Measurements from ENCODE around the gene EEFSEC.

Gene EEFSEC

DNA sequence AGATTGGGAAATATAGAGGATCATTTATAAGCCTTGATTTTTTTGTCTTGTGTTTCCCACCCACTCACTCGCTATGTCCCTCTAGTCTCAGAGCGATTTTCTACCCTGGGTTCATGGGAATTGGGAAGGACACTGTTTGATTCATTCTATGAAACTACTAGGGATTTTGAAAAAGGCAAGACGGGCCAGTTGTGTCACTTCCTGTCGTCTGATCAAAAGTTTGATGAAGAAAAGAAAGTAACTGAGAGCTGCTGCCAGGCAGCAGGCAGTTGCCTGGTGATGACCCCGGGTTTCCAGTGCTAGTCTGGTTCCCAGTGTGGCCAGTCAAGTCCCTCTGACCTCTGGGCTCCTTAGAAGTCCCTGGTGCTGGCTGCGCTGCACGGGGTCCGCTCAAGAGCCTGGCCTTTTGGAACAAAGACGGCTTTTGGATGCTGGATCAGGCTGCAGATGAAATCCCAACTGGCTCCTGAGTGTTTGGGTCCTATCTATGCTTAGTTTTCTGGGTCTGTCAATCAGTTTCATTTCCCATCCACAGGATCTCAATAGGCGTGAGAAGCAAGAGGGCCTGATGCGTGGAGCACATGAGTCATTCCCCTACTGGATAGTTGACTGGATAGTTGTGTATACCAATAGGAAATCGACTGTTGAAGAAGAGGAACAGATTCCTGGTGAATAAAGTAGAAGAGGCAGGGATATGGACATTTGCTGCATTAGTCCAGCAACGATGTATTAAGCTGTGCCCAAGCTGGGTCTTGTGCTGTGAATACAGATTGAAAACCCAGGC is 89.7 kb downstream of the EEFSEC start:
- no peak for DNase-seq (ENCODE audit: low read depth)

DNA sequence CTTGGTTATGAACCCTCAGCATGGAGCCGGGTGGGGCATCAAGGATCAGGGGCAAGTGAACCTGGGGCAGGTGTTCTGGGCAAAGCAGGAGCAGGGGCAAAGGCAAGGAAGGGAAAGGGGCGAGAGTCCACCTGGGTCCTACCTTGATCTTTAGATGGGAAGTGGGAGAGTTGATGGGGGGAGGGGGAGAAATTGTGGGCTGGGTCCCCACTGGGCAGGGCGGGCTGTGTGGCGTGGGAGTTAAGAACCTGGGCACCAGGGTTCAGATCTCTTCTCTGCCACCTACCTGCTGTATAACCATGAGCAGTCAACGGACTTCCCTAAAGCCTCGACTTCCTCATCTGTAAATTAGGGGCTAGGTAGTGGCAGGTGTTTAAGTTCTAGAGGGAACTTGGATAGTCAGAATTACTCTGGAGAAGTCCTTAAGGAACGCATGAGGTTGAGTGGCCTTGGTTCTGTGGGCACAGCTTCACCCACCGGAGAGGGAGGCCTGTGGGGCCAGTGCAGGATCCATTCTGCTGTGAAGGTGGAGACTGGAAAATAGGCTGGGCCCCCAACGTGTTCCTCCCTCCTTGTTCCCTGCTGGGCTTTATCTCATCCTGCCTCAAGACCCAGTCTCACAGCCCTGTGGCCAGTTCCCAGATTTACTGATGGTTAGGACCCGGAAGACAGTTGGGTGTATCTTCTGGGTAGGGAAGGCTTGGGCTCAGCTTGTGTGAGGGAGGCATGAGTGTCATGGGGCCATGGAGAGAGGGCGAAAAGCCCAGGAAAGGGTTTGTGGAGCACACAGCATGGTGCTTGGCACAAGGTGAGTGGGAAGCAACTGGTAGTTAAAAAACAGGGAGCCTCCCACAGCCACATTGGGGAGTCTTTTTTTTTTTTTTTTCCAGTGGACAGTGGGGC is 90.6 kb downstream of the EEFSEC start:
- no peak for DNase-seq (ENCODE audit: low read depth)

DNA sequence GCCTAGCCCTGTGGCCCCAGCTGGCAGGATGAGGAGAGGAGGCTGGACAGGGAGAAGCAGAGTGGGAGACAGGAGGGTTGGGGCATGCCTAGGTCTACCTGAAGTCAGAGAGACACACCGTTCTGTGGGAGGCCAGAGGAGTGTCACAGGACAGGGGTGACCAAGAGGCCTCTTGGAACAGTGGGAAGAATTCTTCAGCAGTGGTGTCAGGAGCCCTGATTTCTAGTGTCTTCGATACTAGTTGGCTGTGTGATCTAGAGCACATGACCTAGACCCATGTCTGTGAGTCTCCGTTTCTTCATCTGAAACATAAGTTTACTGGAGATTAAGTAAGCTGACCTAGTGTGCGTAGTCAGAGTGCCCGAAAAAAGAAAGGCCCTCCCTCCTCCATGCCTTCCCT is 92.2 kb downstream of the EEFSEC start:
- DNase-seq (ENCODE audit: low read depth) = no peak

GRCh38 chr3:128247666-128248409 is 94.6 kb downstream of the EEFSEC start:
- no peak for DNase-seq (ENCODE audit: low read depth)

GRCh38 chr3:128252083-128252482 is 98.8 kb downstream of the EEFSEC start:
- DNase-seq (ENCODE audit: low read depth) = no peak

GRCh38 chr3:128253150-128253549 is 99.9 kb downstream of the EEFSEC start:
- no peak for DNase-seq (ENCODE audit: low read depth)

DNA sequence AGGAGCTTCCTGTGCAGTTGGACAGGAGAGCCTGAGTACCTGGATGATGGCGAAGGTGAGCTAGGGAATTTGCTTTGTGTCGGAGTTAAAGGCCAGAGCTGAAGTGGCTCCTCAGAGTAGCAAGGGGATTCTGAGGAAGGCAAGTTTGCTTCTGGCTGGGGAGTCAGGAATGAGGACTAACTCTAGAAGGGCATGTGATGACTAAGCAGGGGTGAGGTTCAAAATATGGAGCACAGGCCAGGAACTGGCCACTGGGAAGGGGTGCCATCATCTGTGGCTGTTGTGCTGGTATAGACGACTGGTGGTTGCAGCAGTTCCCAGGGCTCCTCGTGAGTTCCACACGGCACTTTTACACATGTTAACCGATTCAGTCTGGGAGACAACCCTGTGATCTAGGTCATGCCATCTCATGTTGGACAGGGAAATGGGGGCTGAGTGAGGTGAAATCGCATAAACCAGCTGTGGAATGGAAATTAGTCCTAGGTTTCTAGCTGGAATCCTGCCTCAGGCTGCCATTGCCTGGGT is 100.8 kb downstream of the EEFSEC start:
- DNase-seq (ENCODE audit: low read depth) = no peak

- DNase-seq (ENCODE audit: low read depth) = no peak
Measured at GRCh38 chr3:128254967-128255366, 101.7 kb downstream of the EEFSEC start.

GRCh38 chr3:128256131-128256530 is 102.8 kb downstream of the EEFSEC start:
- DNase-seq (ENCODE audit: low read depth) = no peak

DNA sequence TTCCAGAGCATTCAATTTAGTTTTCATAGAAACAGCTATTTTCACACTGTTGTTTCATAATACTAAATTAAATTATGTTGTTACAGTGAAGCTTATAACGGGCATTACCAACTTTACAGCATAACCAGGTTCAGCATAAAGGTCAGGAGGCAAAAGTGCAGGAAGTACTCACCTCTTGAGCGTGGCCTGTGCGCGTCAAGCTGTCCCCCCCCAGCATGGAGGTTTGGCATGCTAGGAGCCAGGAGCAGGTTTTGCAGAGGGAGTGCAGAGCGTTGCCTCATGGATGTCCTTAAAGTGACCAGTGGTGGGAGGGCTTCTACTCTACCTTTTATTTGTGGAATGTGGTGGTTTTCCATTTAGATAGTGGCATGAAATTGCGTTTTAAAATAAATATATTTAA is 104.4 kb downstream of the EEFSEC start:
- no peak for DNase-seq (ENCODE audit: low read depth)

DNA sequence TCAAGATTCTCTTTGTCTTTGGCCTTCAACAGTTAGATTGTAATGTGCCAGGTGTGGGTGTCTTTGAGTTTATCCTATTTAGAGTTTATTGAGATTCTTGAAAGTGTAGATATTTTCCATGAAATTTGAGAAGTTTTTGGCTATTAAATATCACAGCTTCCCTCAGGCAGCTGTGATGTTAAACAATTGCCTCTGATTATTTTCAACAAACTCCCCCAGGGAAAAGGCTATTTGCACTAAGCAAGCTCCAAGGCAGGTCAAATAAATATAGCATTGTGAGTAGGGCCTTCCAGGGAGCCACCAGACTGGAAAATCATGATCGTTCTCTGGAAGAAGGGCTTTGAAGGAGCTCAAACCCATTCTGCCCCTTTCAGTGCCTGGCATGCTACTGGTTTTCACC is 107.0 kb downstream of the EEFSEC start:
- no peak for DNase-seq (ENCODE audit: low read depth)

GRCh38 chr3:128262457-128262856 is 109.2 kb downstream of the EEFSEC start:
- no peak for DNase-seq (ENCODE audit: low read depth)

GRCh38 chr3:128263118-128263517 is 109.8 kb downstream of the EEFSEC start:
- no peak for DNase-seq (ENCODE audit: low read depth)

DNA sequence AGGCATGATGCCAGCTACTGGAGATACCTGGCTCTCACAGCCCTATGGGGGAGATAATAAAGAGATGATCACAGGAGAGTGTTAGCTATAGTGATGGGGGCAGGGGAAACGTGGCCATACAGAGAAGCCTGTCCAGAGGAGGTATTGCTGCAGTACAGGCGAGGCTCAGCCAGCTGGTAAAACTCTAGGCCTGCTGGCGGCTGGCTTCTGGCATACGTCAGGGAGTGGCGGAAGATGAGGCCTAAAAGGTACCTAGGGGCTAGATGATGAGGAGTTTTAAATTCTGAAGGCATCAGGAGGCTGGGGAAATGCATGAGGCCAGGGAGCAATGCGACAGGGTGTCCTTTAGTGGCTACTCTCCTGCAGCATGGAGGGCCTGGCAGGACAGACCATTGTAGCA is 110.7 kb downstream of the EEFSEC start:
- no peak for DNase-seq (ENCODE audit: low read depth)

DNA sequence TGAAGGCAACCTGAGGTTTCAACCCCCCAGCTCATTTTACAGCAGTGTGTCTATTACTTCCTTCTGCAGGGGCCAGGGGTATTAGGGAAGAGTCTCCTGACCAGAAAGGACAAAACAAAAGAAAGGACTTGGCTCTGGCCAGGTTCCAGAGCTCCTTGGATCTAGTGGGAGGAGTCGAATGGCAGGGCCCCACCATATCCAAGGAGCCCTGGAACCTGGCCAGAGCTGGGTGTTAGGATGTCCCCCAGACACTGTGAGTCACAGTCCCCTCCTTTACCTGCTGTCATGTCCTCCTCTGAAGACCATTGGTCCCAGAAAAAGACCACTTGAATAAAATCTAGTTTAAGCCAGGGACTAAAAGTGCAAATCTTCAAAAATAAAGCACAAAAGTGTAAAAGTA is 113.2 kb downstream of the EEFSEC start:
- no peak for DNase-seq (ENCODE audit: low read depth)

DNA sequence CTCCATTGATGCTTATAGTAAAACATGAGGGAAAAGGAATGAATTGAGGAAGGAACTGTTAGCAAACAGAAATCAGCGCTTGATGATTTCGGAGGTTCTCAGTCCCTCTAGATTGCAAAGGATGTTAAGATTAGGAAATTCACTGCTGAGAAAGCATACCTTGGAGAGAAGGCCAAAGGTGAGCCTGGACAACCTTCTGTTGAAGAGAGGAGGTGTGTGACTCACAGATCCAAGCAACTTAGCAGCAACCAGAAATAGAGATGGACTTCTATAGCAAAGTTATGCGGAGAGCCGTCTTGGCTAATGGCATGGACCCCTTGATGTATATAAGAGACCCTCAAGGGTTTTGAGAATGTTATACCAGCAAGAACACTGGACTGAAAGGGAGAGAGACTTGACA is 114.3 kb downstream of the EEFSEC start:
- no peak for DNase-seq (ENCODE audit: low read depth)

DNA sequence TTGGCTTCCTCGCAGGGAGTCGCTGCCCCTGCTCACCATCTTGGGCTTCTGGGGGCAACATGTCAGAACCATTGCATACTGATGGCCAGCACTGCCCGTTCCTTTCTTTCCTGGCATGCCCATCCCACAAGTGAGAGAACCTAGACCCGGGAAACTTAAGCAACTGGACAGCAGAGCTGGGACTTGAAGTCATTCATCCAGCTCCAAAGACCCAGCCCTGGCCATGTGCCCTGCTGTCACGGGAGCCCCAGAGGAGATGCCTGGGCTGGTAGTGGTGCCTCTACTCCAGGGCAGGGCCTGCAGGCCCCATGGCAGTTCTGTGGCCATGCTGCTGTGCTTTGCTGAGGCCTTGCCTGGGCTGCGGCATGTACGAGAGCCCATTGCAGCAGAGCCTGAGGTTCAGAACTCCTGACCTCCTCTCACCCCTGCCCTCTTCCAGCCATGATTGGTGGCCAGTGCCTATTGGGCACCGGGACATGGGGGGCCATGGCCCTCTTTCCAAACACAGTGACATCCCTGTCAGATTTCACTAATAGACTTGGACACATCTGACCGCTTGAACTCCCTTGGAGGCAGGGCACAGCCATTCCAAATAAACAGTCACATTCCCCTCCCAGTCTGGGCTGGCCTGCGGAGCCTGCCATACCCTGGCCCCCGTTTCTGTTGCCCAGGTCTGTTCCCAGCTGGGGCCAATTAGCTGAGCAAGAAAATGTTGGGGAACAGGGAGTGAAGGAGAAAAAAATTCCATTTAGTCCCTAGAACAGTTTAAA is 115.9 kb downstream of the EEFSEC start:
- DNase-seq (ENCODE audit: low read depth) = no peak

- DNase-seq (ENCODE audit: low read depth) = no peak
Measured at GRCh38 chr3:128269796-128270195, 116.5 kb downstream of the EEFSEC start.

- no peak for DNase-seq (ENCODE audit: low read depth)
Measured at GRCh38 chr3:128270559-128271492, 117.5 kb downstream of the EEFSEC start.

DNA sequence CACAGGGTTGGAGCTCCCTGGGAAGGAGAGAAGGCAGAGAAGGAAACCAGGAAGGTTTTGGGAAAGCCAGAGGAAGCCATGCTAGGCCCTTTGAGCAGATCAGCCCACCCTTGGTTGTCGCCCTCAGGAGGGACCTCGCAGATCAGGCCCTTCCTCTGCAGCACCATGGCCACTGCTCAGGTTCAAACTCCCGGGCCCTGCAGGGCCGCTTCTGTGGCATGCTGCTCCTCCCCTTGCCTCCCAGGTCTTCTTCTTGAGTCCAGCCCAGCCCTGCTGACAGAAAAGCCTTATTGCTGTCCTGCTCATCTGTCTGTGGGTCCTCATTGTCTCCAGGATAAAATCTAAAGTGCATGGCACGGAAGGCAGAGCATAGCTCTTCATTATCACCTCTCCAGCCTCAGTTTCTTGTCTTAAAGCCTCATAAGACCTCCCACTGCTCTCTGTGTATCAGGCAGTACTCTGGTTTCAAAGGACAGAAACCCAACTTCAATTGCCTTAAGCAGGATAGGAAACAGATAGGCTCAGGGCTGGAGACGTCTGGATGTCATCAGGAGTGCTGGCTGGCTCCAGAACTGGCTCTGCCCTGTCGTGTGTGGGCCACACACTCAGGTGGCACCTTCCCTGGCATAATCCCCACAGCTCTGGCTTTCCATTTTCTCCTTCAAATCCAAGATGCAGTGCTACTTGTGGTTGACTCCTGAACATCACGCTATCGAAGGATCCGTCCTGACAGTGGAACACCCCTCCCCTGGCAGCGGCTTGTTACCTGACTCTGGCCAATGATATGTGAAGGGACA is 118.5 kb downstream of the EEFSEC start:
- DNase-seq (ENCODE audit: low read depth) = no peak

Data from activated T-helper 9 cell treated with anti-CD3 and anti-CD28 coated beads, Interleukin-2, amount 50 U/mL, for 16 hours (primary cell).